Measurements from ENCODE around the gene PTTG2. TPM values are rescaled to one million over a fixed set of nuclear protein-coding genes. Genes with fewer than 3 reads are reported as not detected.
"Not testable (repeated sequence)": the region's sequence is repeated elsewhere in the genome, so short reads cannot be mapped to it uniquely, and the experiment has no call there.

PTTG2 gene
- polyA plus RNA-seq (ENCODE audit: low read depth in 6 of 6): 1 to 10 TPM in 1 of 6 donors, under 1 TPM in 3, not detected in 2; 0.51 to 1.4 (median 0.84) TPM

DNA sequence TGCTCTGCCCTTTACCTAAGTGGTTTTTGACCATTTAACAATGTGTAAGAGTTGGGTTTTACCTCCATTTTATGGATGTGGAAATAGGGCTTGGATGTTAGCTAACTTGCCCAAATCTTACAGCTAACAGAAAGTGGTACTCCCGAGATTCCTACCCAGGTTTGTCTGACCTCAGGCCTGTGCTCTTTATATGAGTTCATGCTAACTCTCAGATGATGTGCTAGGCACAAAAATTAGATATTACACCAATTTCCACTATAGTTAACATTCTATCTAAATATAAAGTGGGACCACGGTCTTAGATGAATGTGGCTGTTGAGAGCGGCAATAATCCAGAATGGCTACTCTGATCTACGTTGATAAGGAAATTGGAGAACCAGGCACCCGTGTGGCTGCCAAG is at the start of gene PTTG2:
Gene PTTG2 (plus strand): TSS at position 301 of the 400 bp plus-strand sequence. CDS start 37 bp downstream, at position 338.
- Mint-ChIP-seq H3K4me1 (peaks cover 13 to 25% (median 21%) of the 10 kb centered on the region in 3 donors), H3K27me3 (no peaks in the 10 kb centered on the region), H3K9me3 (peaks cover 0 to 1% (median 0%) of the 10 kb centered on the region in 7 donors), H3K36me3 (peaks cover 4 to 8% of the 10 kb centered on the region in 2 donors), H3K27ac (peak within 1 kb of the TSS in 1 of 6 donors; percentile 50), H3K4me3 (no peak within 1 kb of the TSS)
- ATAC-seq (ENCODE audit: low read depth in 2 of 2) (no peak), DNase-seq (no peak)

GRCh38 chr4:37914539-37914938 is 45.7 kb upstream of the PTTG2 start:
- DNase-seq (no peak), ATAC-seq (ENCODE audit: low read depth in 2 of 2) (no peak)

GRCh38 chr4:37917388-37917787 is 42.8 kb upstream of the PTTG2 start:
- Mint-ChIP-seq H3K4me1 (peaks cover 23 to 31% (median 26%) of the 10 kb centered on the region in 3 donors), H3K36me3 (peaks cover 0 to 16% of the 10 kb centered on the region in 2 donors), H3K9me3 (no peaks in the 10 kb centered on the region), H3K27me3 (no peaks in the 10 kb centered on the region), H3K27ac (peak overlapping the region in 1 of 6 donors; percentile 77), H3K4me3 (no peak overlapping the region)
- DNase-seq (no peak), ATAC-seq (ENCODE audit: low read depth in 2 of 2) (no peak)

More at GRCh38 chr4:37914539-37914938, 45.7 kb upstream of the PTTG2 start:
- H3K4me3 Mint-ChIP-seq: no peak overlapping the region
- no peaks in the 10 kb centered on the region for H3K9me3 Mint-ChIP-seq
- no peak overlapping the region for H3K27ac Mint-ChIP-seq
- no peaks in the 10 kb centered on the region for H3K36me3 Mint-ChIP-seq
- H3K4me1 Mint-ChIP-seq: peaks cover 12 to 22% (median 16%) of the 10 kb centered on the region in 3 donors
- no peaks in the 10 kb centered on the region for H3K27me3 Mint-ChIP-seq

DNA sequence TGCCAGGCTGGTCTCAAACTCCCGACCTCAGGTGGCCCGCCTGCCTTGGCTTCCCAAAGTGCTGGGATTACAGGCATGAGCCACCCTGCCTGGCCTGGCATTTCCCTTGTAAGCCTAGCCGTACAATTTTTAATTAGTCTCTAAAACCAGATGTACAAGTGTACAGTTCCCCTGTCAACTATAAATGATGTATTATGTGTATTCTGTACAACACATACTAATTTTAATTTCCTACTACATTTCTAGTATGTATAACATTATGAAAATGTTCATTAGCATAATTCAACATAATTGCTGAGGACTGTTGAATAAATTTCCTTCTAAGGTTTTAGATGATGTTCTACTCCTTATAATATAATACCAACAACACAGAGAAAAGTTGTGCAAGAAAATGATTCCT is 41.5 kb upstream of the PTTG2 start:
- Mint-ChIP-seq H3K9me3 (no peaks in the 10 kb centered on the region), H3K27ac (no peak overlapping the region), H3K4me3 (no peak overlapping the region), H3K36me3 (peaks cover 0 to 23% of the 10 kb centered on the region in 2 donors), H3K27me3 (no peaks in the 10 kb centered on the region), H3K4me1 (peaks cover 20 to 28% (median 27%) of the 10 kb centered on the region in 3 donors)
- DNase-seq (no peak), ATAC-seq (ENCODE audit: low read depth in 2 of 2) (no peak)

GRCh38 chr4:37922328-37922727 is 37.9 kb upstream of the PTTG2 start:
- Mint-ChIP-seq H3K36me3 (peaks cover 8 to 23% of the 10 kb centered on the region in 2 donors), H3K9me3 (no peaks in the 10 kb centered on the region), H3K27ac (peak overlapping the region in 2 of 6 donors; percentile 4 to 69), H3K4me3 (no peak overlapping the region), H3K4me1 (peaks cover 21 to 41% (median 23%) of the 10 kb centered on the region in 3 donors), H3K27me3 (no peaks in the 10 kb centered on the region)
- DNase-seq (no peak), ATAC-seq (ENCODE audit: low read depth in 2 of 2) (no peak)

- peaks cover 21 to 46% (median 25%) of the 10 kb centered on the region in 3 donors for H3K4me1 Mint-ChIP-seq
- H3K4me3 Mint-ChIP-seq; H3K9me3 Mint-ChIP-seq; ATAC-seq (ENCODE audit: low read depth in 2 of 2); H3K27ac Mint-ChIP-seq; DNase-seq; H3K27me3 Mint-ChIP-seq: not testable (repeated sequence)
- H3K36me3 Mint-ChIP-seq: peaks cover 8 to 23% of the 10 kb centered on the region in 2 donors
Measured at GRCh38 chr4:37923089-37923488, 37.1 kb upstream of the PTTG2 start.

- DNase-seq (no peak), ATAC-seq (ENCODE audit: low read depth in 2 of 2) (no peak)
- H3K27me3 Mint-ChIP-seq: no peaks in the 10 kb centered on the region
- peaks cover 8 to 29% of the 10 kb centered on the region in 2 donors for H3K36me3 Mint-ChIP-seq
- H3K27ac Mint-ChIP-seq: peak overlapping the region in 1 of 6 donors; percentile 38
- H3K9me3 Mint-ChIP-seq: no peaks in the 10 kb centered on the region
- H3K4me1 Mint-ChIP-seq: peaks cover 24 to 56% (median 26%) of the 10 kb centered on the region in 3 donors
- no peak overlapping the region for H3K4me3 Mint-ChIP-seq
Measured at GRCh38 chr4:37924946-37925345, 35.3 kb upstream of the PTTG2 start.

GRCh38 chr4:37927434-37927833 is 32.8 kb upstream of the PTTG2 start:
- ATAC-seq (ENCODE audit: low read depth in 2 of 2): no peak
- H3K4me1 Mint-ChIP-seq: peaks cover 8 to 37% (median 16%) of the 10 kb centered on the region in 3 donors
- DNase-seq: no peak

GRCh38 chr4:37928426-37929416 is 31.5 kb upstream of the PTTG2 start:
- Mint-ChIP-seq H3K27me3 (no peaks in the 10 kb centered on the region), H3K27ac (peak overlapping the region in 1 of 6 donors; percentile 59), H3K9me3 (peaks cover 0 to 3% (median 0%) of the 10 kb centered on the region in 7 donors), H3K4me1 (peaks cover 8 to 32% (median 16%) of the 10 kb centered on the region in 3 donors), H3K4me3 (no peak overlapping the region), H3K36me3 (peaks cover 11 to 13% of the 10 kb centered on the region in 2 donors)
- DNase-seq (no peak), ATAC-seq (ENCODE audit: low read depth in 2 of 2) (no peak)

More at GRCh38 chr4:37927434-37927833, 32.8 kb upstream of the PTTG2 start:
- no peak overlapping the region for H3K4me3 Mint-ChIP-seq
- peak overlapping the region in 1 of 6 donors; percentile 16 for H3K27ac Mint-ChIP-seq
- no peaks in the 10 kb centered on the region for H3K9me3 Mint-ChIP-seq
- H3K27me3 Mint-ChIP-seq: no peaks in the 10 kb centered on the region
- peaks cover 8 to 18% of the 10 kb centered on the region in 2 donors for H3K36me3 Mint-ChIP-seq

- Mint-ChIP-seq H3K36me3 (peaks cover 11% of the 10 kb centered on the region in 2 donors), H3K27me3 (no peaks in the 10 kb centered on the region), H3K4me3 (no peak overlapping the region), H3K27ac (no peak overlapping the region), H3K4me1 (peaks cover 11 to 18% (median 12%) of the 10 kb centered on the region in 3 donors), H3K9me3 (peaks cover 0 to 8% (median 4%) of the 10 kb centered on the region in 7 donors)
- ATAC-seq (ENCODE audit: low read depth in 2 of 2) (no peak), DNase-seq (no peak)
Measured at GRCh38 chr4:37934096-37934495, 26.1 kb upstream of the PTTG2 start.

GRCh38 chr4:37934609-37935008 is 25.6 kb upstream of the PTTG2 start:
- peaks cover 10 to 21% (median 12%) of the 10 kb centered on the region in 3 donors for H3K4me1 Mint-ChIP-seq
- H3K36me3 Mint-ChIP-seq: peaks cover 8 to 11% of the 10 kb centered on the region in 2 donors
- H3K9me3 Mint-ChIP-seq: peaks cover 0 to 8% (median 4%) of the 10 kb centered on the region in 7 donors
- ATAC-seq (ENCODE audit: low read depth in 2 of 2) (no peak), DNase-seq (no peak)
- H3K4me3 Mint-ChIP-seq: no peak overlapping the region
- no peaks in the 10 kb centered on the region for H3K27me3 Mint-ChIP-seq
- H3K27ac Mint-ChIP-seq: no peak overlapping the region

GRCh38 chr4:37935026-37935425 is 25.2 kb upstream of the PTTG2 start:
- Mint-ChIP-seq H3K4me1 (peaks cover 10 to 21% (median 10%) of the 10 kb centered on the region in 3 donors), H3K4me3 (no peak overlapping the region), H3K27ac (no peak overlapping the region), H3K36me3 (peaks cover 4 to 11% of the 10 kb centered on the region in 2 donors), H3K9me3 (peaks cover 0 to 8% (median 4%) of the 10 kb centered on the region in 7 donors), H3K27me3 (no peaks in the 10 kb centered on the region)
- ATAC-seq (ENCODE audit: low read depth in 2 of 2) (no peak), DNase-seq (no peak)

DNA sequence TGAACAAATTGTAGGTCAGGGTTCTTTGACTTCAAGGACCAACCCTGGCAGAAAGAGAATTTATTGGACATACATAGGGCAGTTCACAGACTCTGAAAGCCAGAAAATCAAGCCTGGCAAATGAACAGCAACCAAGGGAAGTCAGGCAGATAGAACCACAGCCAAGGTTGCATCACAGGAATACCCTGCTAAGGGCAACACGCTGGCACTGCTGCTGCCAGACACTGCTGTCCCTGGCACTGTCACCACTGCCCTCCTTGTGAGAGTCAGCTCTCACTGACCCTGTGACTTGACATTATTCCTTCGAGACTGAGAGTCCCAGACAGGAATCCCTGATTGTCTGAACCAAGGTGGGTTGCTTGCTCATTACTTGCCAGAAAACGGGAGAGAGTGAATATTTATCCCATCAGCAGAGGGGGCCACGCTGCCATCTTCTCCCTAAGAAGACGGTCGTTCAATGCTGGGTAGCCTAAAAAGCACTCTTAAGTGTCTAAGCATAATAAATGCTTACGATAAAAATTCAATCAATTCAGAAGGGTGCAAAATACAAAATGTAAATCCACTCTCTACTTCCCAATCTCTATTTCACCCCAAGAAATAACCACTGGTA is 23.2 kb upstream of the PTTG2 start:
- no peak for ATAC-seq (ENCODE audit: low read depth in 2 of 2)
- Mint-ChIP-seq H3K27ac (peak overlapping the region in 1 of 6 donors; percentile 9), H3K4me3 (no peak overlapping the region), H3K27me3 (no peaks in the 10 kb centered on the region), H3K4me1 (peaks cover 13 to 41% (median 26%) of the 10 kb centered on the region in 3 donors), H3K9me3 (peaks cover 0 to 11% (median 4%) of the 10 kb centered on the region in 7 donors), H3K36me3 (peaks cover 0 to 11% of the 10 kb centered on the region in 2 donors)
- no peak for DNase-seq

Measured in naive B cell (primary cell).